Stimulated activated CD8-positive, alpha-beta memory T cell treated with anti-CD3 and anti-CD28 coated beads, Interleukin-15, amount 100 ng/mL, for 1 hour (primary cell): ENCODE measurements around the gene HOXA9.

Experiments
- DNase-seq: peaks from one replicate; pipeline ENCODE4 v3.0.0-alpha.2; 2020; ENCODE audit warnings: low read depth

The HOXA9 gene

GRCh38 chr7:27188386-27189294, 23.3 kb upstream of the HOXA9 start:
- DNase-seq: no peak

- DNase-seq: no peak
Measured at GRCh38 chr7:27187475-27188385, 22.4 kb upstream of the HOXA9 start.

GRCh38 chr7:27186668-27187474, 21.5 kb upstream of the HOXA9 start:
- no peak for DNase-seq

GRCh38 chr7:27185854-27186667, 20.7 kb upstream of the HOXA9 start:
- no peak for DNase-seq

- no peak for DNase-seq
Measured at GRCh38 chr7:27185013-27185853, 19.9 kb upstream of the HOXA9 start, which contains the start of gene HOXA11. TSS of gene HOXA11 (minus strand) at chr7:27185232. CDS start at chr7:27185144, 88 bp downstream.

GRCh38 chr7:27184337-27185012, 19.1 kb upstream of the HOXA9 start:
- no peak for DNase-seq

- DNase-seq: no peak
Measured at GRCh38 chr7:27183682-27184336, 18.5 kb upstream of the HOXA9 start.

- DNase-seq: no peak
Measured at GRCh38 chr7:27182861-27183681, 17.7 kb upstream of the HOXA9 start.

- no peak for DNase-seq
Measured at GRCh38 chr7:27182285-27182841, 17.0 kb upstream of the HOXA9 start.

GRCh38 chr7:27181795-27182275, 16.5 kb upstream of the HOXA9 start:
- DNase-seq: no peak

GRCh38 chr7:27180431-27181420, 15.4 kb upstream of the HOXA9 start:
- no peak for DNase-seq

- DNase-seq: no peak
Measured at GRCh38 chr7:27179503-27180430, 14.4 kb upstream of the HOXA9 start.

GRCh38 chr7:27179030-27179429, 13.7 kb upstream of the HOXA9 start:
- no peak for DNase-seq

GRCh38 chr7:27178366-27178765, 13.0 kb upstream of the HOXA9 start:
- no peak for DNase-seq

- no peak for DNase-seq
Measured at GRCh38 chr7:27177795-27178320, 12.5 kb upstream of the HOXA9 start.
